ENCODE measurements around the gene HMGB1.

GRCh38 chr13:30421093-30422053, 44.4 kb downstream of the HMGB1 start:
- TF ChIP-seq CTCF (IDR thresholded peaks at IDR 0.05) (no peak), POLR2A (IDR thresholded peaks at IDR 0.05; ENCODE audit: low read depth) (peak; percentile 85), POLR2AphosphoS5 (IDR thresholded peaks at IDR 0.05) (peak; percentile 86 to 96), EP300 (IDR thresholded peaks at IDR 0.05) (no peak)
